ENCODE measurements around the gene EHBP1.

The EHBP1 gene

GRCh38 chr2:62662131-62662530 lies 43.4 kb upstream of the EHBP1 start:
- no peak for TF ChIP-seq CTCF (IDR thresholded peaks at IDR 0.05; ENCODE audit: borderline replicate concordance, control extremely low read depth, extremely low read depth, insufficient read depth, missing control alignments)
- in situ Hi-C loops (cut with MboI; ENCODE audit: low sequenced_read_pairs, unreplicated experiment): no loop called here
- DNase-seq (ENCODE audit: low spot score): no peak

DNA sequence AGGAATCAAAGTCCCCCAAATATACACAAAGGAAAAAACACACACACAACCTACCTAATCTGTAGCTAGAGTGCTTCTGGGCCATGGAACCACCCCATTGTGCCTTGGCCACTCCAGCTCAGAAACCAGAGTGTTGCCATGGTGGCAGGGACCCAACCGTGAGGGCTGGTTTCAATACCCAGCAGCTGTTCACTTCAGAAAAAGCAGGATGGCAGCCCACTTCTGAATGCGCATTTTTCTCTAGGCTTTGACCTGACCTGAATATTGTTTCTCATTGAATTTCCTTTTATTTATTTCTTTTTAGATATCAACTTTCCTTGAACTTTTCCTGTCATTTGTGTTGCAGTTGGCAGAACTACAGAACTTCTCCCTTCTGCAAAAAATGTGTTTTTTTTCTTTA lies 43.0 kb upstream of the EHBP1 start:
- in situ Hi-C loops (cut with MboI; ENCODE audit: low sequenced_read_pairs, unreplicated experiment): no loop called here
- no peak for DNase-seq (ENCODE audit: low spot score)
- TF ChIP-seq CTCF (IDR thresholded peaks at IDR 0.05; ENCODE audit: borderline replicate concordance, control extremely low read depth, extremely low read depth, insufficient read depth, missing control alignments): no peak

- in situ Hi-C loops (cut with MboI; ENCODE audit: low sequenced_read_pairs, unreplicated experiment): no loop called here
- TF ChIP-seq CTCF (IDR thresholded peaks at IDR 0.05; ENCODE audit: borderline replicate concordance, control extremely low read depth, extremely low read depth, insufficient read depth, missing control alignments): no peak
- DNase-seq (ENCODE audit: low spot score): no peak
Observed at GRCh38 chr2:62663411-62663810, 42.1 kb upstream of the EHBP1 start.

DNA sequence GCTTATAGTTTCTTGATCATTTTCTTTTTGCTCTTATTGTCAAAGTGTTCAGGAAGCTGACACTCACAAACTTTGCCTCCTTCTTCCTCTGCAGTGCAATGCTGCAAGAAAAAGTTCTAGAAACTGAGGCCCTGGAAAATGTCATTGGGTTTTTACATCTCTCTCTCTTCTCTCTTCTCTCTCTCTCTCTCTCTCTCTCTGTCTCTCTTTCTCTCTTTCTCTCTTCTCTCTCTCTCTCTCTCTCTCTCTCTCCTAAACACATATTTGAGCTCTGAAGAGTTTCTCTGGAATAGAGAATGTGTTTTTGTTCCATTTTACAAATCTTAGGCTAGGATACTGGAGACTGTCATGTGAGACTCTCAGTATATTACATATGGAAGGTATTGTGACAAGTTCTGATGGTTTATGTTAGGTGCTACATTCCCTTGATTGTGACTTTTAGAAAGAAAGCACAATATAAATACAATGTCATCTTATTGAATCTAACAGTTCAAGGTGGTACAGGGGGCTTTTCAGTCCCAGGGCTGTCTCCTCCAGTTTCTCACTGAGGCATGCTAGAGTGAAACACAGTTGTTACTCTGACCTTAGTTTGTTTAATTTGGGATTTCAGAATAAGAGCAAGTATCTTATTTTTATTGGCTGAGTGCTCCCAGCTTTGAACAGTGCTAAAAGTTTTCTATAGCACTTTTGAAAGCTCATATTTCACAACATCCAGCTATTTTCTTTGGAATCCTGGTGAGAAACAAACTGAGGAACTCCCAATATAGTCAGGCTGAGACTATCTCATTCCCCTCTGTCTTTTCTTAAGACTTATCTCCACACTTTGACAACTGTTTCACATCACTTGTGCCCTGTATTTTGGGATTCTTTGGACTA lies 41.4 kb upstream of the EHBP1 start:
- no peak for DNase-seq (ENCODE audit: low spot score)

GRCh38 chr2:62665446-62665845 lies 40.1 kb upstream of the EHBP1 start:
- no peak for TF ChIP-seq CTCF (IDR thresholded peaks at IDR 0.05; ENCODE audit: borderline replicate concordance, control extremely low read depth, extremely low read depth, insufficient read depth, missing control alignments)
- in situ Hi-C loops (cut with MboI; ENCODE audit: low sequenced_read_pairs, unreplicated experiment): no loop called here
- no peak for DNase-seq (ENCODE audit: low spot score)

More for the DNA sequence above, 41.4 kb upstream of the EHBP1 start:
- in situ Hi-C loops (cut with MboI; ENCODE audit: low sequenced_read_pairs, unreplicated experiment): no loop called here
- no peak for TF ChIP-seq CTCF (IDR thresholded peaks at IDR 0.05; ENCODE audit: borderline replicate concordance, control extremely low read depth, extremely low read depth, insufficient read depth, missing control alignments)

- TF ChIP-seq CTCF (IDR thresholded peaks at IDR 0.05; ENCODE audit: borderline replicate concordance, control extremely low read depth, extremely low read depth, insufficient read depth, missing control alignments): no peak
- in situ Hi-C loops (cut with MboI; ENCODE audit: low sequenced_read_pairs, unreplicated experiment): no loop called here
- no peak for DNase-seq (ENCODE audit: low spot score)
Observed at GRCh38 chr2:62669180-62669579, 36.3 kb upstream of the EHBP1 start.

Data from GM13976 (cell line).